Brain microvascular endothelial cell (primary cell): ENCODE measurements around the gene ENOX1.

Experiments
- DNase-seq: peaks from one replicate; pipeline ENCODE4 v3.0.0-alpha.2; 2020
- H3K27ac ChIP-seq: fragments of 250-450 bp; sonication (Bioruptor Pico); 2 replicates; pipeline ENCODE4 v1.5.1; 2020; ENCODE audit warnings: mild to moderate bottlenecking, moderate library complexity
- H3K27me3 ChIP-seq: fragments of 250-450 bp; sonication (Bioruptor Pico); replicated peaks from 2 replicates; pipeline ENCODE4 v1.5.1; 2020; ENCODE audit warnings: mild to moderate bottlenecking
- H3K36me3 ChIP-seq: fragments of 250-450 bp; sonication (Bioruptor Pico); replicated peaks from 2 replicates; pipeline ENCODE4 v1.5.1; 2020; ENCODE audit warnings: mild to moderate bottlenecking
- H3K4me3 ChIP-seq: 2 replicates; pipeline ENCODE4 v1.5.1; 2011; ENCODE audit warnings: low read depth, mild to moderate bottlenecking, control low read depth, low read length, moderate library complexity
- in situ Hi-C: cut with HindIII; loops from 2 replicates; pipeline ENCODE4 v1.10.0; 2017; ENCODE audit warnings: low sequenced_read_pairs, low pct_ligation_motif_present
- TF ChIP-seq, protein P1 (sequence below): IDR thresholded peaks from 2 replicates; pipeline ENCODE4 v1.5.1; 2011; ENCODE audit warnings: low read depth, mild to moderate bottlenecking, moderate library complexity, low read length, control low read depth, inconsistent platforms; ENCODE audit errors: missing control alignments

ENOX1 gene

GRCh38 chr13:43693639-43694038, 93.1 kb downstream of the ENOX1 start:
- Histone ChIP-seq H3K4me3 (no peak overlapping the region), H3K27ac (no peak overlapping the region), H3K27me3 (no peaks in the 10 kb centered on the region), H3K36me3 (no peaks in the 10 kb centered on the region)
- TF ChIP-seq, protein P1, sequence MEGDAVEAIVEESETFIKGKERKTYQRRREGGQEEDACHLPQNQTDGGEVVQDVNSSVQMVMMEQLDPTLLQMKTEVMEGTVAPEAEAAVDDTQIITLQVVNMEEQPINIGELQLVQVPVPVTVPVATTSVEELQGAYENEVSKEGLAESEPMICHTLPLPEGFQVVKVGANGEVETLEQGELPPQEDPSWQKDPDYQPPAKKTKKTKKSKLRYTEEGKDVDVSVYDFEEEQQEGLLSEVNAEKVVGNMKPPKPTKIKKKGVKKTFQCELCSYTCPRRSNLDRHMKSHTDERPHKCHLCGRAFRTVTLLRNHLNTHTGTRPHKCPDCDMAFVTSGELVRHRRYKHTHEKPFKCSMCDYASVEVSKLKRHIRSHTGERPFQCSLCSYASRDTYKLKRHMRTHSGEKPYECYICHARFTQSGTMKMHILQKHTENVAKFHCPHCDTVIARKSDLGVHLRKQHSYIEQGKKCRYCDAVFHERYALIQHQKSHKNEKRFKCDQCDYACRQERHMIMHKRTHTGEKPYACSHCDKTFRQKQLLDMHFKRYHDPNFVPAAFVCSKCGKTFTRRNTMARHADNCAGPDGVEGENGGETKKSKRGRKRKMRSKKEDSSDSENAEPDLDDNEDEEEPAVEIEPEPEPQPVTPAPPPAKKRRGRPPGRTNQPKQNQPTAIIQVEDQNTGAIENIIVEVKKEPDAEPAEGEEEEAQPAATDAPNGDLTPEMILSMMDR: no peak
- in situ Hi-C loops: no loop called here
- no peak for DNase-seq

- in situ Hi-C loops: no loop called here
- no peak for DNase-seq
- TF ChIP-seq, protein P1: no peak
- no peak overlapping the region for H3K4me3 ChIP-seq
- H3K27me3 ChIP-seq: no peaks in the 10 kb centered on the region
- no peak overlapping the region for H3K27ac ChIP-seq
- no peaks in the 10 kb centered on the region for H3K36me3 ChIP-seq
These were observed 98.4 kb downstream of the ENOX1 start for GRCh38 chr13:43688227-43688907.

DNA sequence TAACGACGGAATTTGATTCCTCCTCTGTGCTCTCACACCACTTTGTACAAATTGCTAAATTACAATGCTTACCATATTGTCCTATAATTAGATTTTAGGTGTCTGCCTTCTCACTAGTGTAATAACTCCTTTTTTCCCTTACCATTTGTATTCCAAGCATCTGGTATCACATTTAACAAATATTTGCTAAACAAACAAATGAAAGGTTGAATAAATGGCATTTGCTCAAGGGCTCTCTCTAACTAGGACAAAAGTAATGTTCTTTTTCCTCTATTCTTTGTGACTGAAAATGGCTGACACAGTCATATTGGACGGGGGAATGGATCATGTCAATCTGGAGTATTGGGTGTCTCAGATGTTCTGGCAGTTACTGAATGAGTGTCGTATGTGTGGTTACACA, 99.7 kb downstream of the ENOX1 start:
- TF ChIP-seq, protein P1: no peak
- no peaks in the 10 kb centered on the region for H3K36me3 ChIP-seq
- no peaks in the 10 kb centered on the region for H3K27me3 ChIP-seq
- in situ Hi-C loops: no loop called here
- H3K27ac ChIP-seq: peak overlapping the region; percentile 59
- no peak overlapping the region for H3K4me3 ChIP-seq
- DNase-seq: no peak

DNA sequence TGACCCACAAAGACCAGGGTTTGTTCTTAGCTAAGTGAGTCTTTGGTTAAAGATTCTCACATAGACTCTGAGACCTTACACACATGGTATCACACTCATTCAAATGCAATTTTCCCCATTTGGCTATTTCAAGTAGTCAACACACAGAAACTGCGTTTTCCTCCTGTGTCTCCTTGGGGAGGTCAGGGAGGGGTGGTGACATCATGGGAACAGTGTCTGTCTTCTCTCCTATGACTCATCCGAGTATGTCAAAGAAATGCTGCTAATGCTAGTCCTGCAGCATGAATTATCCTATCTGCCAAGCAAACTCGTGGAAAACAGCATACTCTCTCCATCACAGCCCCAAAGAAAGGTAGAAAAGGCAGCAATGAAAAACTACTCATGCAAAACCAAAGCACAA, 100.2 kb downstream of the ENOX1 start:
- TF ChIP-seq, protein P1: no peak
- peak; percentile 98 for DNase-seq
- no peaks in the 10 kb centered on the region for H3K27me3 ChIP-seq
- H3K36me3 ChIP-seq: no peaks in the 10 kb centered on the region
- H3K4me3 ChIP-seq: no peak overlapping the region
- in situ Hi-C loops: no loop called here
- peak overlapping the region; percentile 76 for H3K27ac ChIP-seq

DNA sequence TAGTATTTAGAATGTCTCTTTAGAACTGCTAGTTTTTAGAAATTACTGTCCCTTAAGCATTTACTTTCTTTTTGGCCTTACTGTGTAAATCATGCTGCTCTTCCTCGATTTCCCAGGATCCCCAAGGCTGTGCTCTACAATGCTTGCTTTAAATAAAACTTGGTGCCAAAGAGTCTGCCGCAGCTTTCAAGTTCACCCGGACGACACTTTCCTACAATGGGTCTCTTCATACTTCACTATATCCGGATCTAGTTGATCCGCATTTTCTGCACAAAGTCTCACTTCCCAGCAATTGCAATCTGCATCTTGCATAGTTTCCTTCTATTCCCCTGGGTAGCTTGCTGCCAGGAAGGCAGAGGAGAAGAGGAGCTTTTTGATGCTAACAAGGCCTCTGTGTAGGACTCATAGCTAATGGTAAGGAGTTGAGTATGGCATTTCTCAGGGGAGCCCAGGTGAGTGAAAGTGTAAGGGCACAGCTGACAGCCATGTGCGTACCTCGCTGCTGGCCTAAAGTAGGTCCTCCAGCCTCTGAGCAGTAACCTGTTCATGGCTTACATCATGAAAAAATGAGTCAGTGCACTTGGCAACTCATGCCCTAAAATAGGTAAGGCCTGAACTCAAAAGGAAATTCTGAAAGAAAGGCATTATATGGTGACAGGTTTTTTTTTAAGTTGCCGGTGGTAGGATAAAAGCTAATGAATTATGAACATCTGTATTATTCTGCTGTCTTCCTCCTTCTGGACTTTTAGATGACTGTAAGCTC, 101.6 kb downstream of the ENOX1 start:
- TF ChIP-seq, protein P1: no peak
- DNase-seq: no peak

GRCh38 chr13:43682701-43683100, 104.1 kb downstream of the ENOX1 start:
- H3K36me3 ChIP-seq: no peaks in the 10 kb centered on the region
- TF ChIP-seq, protein P1: no peak
- H3K4me3 ChIP-seq: no peak overlapping the region
- DNase-seq: no peak
- no peak overlapping the region for H3K27ac ChIP-seq
- H3K27me3 ChIP-seq: no peaks in the 10 kb centered on the region
- in situ Hi-C loops: no loop called here

More for the DNA sequence above, 101.6 kb downstream of the ENOX1 start:
- in situ Hi-C loops: no loop called here
- Histone ChIP-seq H3K36me3 (no peaks in the 10 kb centered on the region), H3K27me3 (no peaks in the 10 kb centered on the region), H3K27ac (no peak overlapping the region), H3K4me3 (no peak overlapping the region)
